ENCODE data around the gene MYL4.
"Not testable (repeated sequence)": the region's sequence is repeated elsewhere in the genome, so short reads cannot be mapped to it uniquely, and the experiment has no call there.

Gene MYL4

DNA sequence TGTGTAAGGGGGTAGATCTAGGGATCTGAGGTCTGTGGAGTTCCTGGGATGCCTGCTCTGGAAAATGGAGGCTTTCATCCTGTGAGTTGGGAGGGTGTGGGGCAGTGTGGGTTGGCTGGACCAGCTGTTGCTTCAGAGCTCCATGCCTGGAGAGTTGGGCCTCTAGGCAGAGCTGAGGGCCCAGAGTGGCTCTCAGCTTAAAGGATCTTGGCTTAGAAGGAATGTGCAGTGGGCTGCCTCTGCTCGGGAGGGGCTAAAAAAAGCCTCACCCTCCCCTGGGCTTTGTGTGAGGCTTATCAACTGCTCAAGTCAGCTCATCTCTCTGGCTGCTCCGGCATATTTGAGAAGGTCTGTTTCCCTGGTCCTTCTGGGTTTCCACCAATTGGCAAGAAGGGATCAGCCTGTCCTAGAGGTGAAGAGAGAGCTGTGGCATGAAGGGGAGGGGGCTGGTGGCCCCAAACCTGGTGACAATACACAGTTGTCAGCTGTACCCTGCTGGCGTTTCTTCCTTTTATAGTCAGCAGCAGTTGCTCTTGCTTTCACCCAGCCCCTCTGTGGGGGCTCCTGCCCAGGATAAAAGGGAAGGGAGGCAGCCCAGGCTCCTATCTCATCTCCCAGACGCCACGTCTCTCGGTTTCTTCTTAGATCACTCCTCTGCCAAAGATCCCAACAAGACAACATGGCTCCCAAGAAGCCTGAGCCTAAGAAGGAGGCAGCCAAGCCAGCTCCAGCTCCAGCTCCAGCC, at the start of gene MYL4:
Gene MYL4 (plus strand): TSS at position 605 of the 745 bp plus-strand sequence. CDS start 75 bp downstream, at position 680.
- no peak for DNase-seq (ENCODE audit: low read depth in 2 of 2)

DNA sequence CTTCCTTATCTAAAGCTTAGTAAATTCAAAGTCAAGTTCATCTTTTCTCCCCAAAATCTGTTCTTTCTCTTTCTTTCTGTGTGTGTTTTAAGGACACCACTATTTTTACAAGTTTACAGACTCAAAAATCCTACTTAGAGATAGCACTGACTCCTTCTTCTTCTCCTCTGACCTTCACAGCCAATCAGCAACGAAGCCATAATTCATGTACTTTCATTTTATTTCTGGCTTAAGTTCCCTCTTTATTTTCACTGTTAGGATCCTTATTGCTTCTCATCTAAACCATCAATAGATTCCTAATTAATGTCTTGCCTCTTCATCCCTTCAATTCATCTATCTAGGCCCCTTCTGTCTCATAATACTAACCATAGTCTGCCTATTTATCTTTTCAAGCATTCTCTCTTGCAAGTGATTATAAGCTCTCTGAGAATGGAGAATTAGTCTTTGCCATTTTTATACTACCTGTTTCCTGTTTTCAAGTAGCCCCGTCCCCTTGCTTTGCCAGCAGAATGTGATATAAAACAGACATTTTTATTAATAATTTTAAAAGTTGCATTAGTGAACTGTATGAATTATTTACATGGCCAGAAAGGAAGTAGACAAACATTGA, 47.0 kb upstream of the MYL4 start:
- no peak for DNase-seq (ENCODE audit: low read depth in 2 of 2)

GRCh38 chr17:47164263-47164662, 44.9 kb upstream of the MYL4 start:
- no peak for DNase-seq (ENCODE audit: low read depth in 2 of 2)

GRCh38 chr17:47165137-47165536, 44.0 kb upstream of the MYL4 start:
- no peak for DNase-seq (ENCODE audit: low read depth in 2 of 2)

GRCh38 chr17:47166854-47167253, 42.3 kb upstream of the MYL4 start:
- DNase-seq (ENCODE audit: low read depth in 2 of 2), result not testable (repeated sequence)

- not testable (repeated sequence) for DNase-seq (ENCODE audit: low read depth in 2 of 2)
Observed at GRCh38 chr17:47168896-47169295, 40.3 kb upstream of the MYL4 start.

GRCh38 chr17:47170710-47171109, 38.4 kb upstream of the MYL4 start:
- no peak for DNase-seq (ENCODE audit: low read depth in 2 of 2)

DNA sequence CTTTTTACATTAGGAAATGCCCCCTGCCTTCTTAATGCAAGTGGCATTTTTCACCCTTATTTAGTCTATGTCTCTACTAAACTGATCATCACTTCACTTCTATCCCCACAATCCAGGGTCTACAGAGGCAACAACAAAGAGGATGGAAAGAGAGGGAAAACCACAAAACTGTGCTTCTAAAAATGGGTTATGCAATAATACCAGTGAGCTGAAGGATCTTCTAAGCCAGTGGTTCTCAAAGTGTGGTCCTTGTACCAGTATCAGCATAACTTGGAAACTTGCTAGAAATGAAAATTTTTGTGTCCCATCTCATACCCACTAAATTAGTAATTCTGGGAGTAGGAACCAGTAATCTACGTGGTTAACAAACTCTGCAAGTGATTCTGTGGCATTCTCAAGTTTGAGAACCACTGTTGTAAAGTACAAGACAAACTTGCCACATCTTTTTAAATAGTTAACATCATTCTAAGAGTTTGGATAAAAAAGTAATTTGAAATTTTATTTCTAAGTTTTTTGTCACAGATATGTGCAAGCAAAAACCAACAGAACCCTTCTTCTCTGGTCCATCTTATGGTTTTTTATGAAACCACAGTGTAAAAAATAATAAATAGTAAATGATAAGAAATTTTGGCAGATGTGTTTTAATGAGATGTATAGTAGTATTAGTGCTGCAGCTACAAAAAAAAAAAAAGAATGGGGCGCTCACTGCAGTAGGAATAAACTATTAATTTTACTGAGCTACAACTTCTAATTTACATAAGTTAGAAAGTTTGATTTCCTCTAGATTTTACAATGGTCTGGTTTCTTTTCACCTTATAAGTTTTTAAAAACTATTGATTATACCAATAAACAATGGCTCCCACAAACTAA, 36.2 kb upstream of the MYL4 start:
- DNase-seq (ENCODE audit: low read depth in 2 of 2), result no peak

DNA sequence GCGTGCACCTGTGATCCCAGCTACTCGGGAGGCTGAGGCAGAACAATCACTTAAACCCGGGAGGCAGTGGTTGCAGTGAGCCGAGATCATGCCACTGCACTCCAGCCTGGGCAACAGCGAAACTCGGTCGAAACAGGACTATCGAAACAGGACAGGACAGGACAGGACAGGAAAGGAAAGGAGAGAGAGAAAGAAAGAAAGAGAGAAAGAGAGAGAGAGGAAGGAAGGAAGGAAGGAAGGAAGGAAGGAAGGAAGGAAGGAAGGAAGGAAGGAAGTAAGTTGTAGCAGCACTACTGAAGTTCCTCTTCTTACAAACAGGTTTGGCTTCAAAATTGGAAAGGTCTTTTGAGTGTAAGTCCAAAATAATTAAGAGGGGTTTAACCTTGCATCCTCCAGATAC, 34.3 kb upstream of the MYL4 start:
- not testable (repeated sequence) for DNase-seq (ENCODE audit: low read depth in 2 of 2)

DNA sequence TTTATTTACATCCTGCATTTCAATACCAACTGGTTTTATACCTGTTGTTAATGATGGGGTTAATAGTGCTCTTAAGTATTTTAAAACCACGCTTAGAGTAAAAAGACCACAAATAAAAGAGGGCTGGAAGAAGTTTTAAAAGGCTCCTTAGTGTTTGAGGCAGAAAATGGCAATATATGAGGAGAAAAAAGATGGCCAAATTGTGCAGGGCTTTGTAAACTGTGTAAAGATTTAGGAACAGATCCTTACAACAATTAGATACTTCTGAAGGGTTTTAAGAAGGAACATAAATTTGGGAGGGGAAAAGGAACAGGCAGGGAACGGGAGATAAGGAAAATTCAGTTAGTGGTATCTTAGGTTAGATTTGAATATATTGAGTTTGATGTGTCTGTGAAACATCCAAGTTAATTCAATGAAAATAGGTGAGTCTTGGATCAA, 32.7 kb upstream of the MYL4 start:
- no peak for DNase-seq (ENCODE audit: low read depth in 2 of 2)

DNA sequence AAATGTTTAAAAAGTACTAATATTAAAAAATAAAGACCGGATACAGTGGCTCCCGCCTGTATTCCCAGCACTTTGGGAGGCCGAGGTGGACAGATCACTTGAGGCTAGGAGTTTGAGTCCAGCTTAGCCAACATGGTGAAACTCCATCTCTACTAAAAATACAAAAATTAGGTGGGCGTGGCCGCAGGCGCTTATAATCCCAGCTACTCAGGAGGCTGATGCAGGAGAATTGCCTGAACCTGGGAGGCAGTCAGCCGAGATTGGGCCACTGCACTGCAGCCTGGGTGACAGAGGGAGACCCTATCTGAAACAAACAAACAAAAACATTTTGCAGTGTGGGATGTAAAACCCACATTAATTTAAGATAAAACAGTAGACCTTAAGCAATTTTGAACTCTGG, 31.9 kb upstream of the MYL4 start:
- DNase-seq (ENCODE audit: low read depth in 2 of 2), result no peak

DNA sequence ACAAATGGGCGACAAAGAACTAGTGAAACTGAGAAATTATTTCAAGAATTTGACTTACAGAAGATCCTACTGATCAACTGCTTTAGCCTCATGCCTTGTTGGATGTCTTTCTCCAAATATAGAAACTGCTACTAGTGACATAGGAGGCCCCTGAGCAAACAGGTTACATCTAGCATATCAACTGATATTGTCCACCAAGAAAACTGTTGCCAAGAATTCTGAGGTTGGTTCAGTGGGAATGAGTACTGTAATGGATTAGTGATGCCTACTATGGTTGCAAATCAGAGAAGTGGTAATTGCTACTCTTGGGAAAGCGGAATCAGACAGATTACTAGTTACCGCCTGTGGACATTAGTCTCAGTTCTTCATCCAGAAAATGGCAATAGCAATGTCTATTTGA, 30.0 kb upstream of the MYL4 start:
- no peak for DNase-seq (ENCODE audit: low read depth in 2 of 2)

GRCh38 chr17:47180337-47180736, 28.8 kb upstream of the MYL4 start:
- no peak for DNase-seq (ENCODE audit: low read depth in 2 of 2)

GRCh38 chr17:47180988-47181387, 28.2 kb upstream of the MYL4 start:
- DNase-seq (ENCODE audit: low read depth in 2 of 2), result not testable (repeated sequence)

- no peak for DNase-seq (ENCODE audit: low read depth in 2 of 2)
Observed at GRCh38 chr17:47184681-47185080, 24.5 kb upstream of the MYL4 start.

- DNase-seq (ENCODE audit: low read depth in 2 of 2), result no peak
Observed at GRCh38 chr17:47188271-47188875, 20.8 kb upstream of the MYL4 start.

DNA sequence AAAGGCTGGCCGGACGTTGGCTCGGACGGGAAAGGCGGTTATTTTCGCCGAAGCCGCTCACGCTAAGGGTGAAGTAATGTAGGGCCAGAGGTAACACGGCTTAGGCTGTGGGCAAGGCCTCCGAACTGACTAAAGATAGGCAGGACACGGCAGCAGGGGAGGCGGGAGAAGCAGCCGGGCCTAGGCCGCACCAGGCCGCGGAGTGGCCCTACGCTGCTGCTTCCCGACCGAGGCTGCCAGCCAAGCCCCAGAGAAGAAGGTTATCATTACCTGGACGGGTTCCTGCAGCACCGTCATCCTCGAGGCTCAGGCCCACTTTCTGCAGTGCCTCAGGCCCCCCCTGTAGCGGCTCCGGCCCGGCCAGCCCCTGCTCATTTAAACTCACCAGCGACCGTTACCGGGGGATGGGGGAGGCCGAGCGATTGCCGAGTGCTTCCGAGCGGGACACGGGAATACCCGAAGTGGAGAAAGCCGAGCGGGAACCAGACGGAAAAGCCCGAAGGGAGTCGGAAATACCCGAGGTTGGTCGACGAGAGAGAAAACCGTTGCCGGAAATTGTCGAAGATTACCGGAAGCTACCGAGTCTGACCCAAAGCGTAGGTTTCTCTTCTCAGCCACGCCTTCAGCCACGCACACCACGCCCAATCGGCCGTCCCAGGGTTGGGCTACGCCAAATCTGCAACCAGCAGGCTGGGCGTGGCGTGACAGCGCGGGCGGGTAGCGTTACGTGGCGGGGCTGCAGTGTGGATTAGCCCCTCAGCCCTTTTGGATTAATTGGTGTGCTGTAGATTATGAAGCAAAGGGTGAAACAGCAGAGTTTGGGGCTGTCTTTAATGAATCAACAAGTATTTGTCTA, 20.0 kb upstream of the MYL4 start, which contains the start of gene CDC27:
Gene CDC27 (minus strand): TSS at position 420 of the 856 bp plus-strand sequence. CDS start 123 bp downstream, at position 297.
- DNase-seq (ENCODE audit: low read depth in 2 of 2), result peak; percentile 100

- DNase-seq (ENCODE audit: low read depth in 2 of 2), result no peak
Observed at GRCh38 chr17:47189732-47190237, 19.4 kb upstream of the MYL4 start.

DNA sequence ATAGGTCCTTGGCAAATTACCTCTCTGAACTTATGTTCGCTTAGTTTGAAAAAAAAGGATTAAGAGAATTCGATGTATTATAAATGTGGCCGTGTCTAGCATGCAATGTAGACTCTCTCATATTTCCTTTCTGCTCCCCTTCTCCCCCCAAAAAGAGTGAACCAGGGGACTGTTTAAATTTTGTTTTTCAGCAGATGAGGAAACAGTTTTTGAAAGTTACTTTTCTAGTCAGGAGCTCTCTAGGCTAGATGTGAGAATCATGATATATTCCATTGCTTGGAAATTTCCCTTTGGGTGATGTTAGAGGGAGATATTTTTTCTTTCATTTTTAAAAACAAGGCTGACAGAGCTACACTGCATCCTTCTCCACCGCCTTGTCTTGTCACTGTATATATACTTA, 18.9 kb upstream of the MYL4 start:
- DNase-seq (ENCODE audit: low read depth in 2 of 2), result no peak

GRCh38 chr17:47190770-47191169, 18.4 kb upstream of the MYL4 start:
- no peak for DNase-seq (ENCODE audit: low read depth in 2 of 2)

GRCh38 chr17:47192554-47192953, 16.6 kb upstream of the MYL4 start:
- DNase-seq (ENCODE audit: low read depth in 2 of 2), result no peak
